SK-N-DZ (cell line): ENCODE data around the gene CLN5. TPM values are rescaled to one million over a fixed set of nuclear protein-coding genes. Genes with fewer than 3 reads are reported as not detected.
"Not testable (repeated sequence)": the region's sequence is repeated elsewhere in the genome, so short reads cannot be mapped to it uniquely, and the experiment has no call there.

ENCODE experiments used
- DNase-seq: peaks from one replicate; pipeline ENCODE4 v3.0.0-alpha.2; 2015; ENCODE audit warnings: low spot score
- polyA plus RNA-seq, 2 experiments: library from polyadenylated mRNA; depleted of rRNA; stranded (reverse); fragments of >200 nt; gene quantifications; 2 replicates each; pipeline ENCODE4 v1.2.3, GENCODE V29; 2014

CLN5 gene
- polyA plus RNA-seq (2014; cell fraction: cytosol; rRNA removed), result 15.8 and 18.0 TPM in 2 replicates
- 24.0 and 33.5 TPM in 2 replicates for polyA plus RNA-seq (2014; cell fraction: nucleus; rRNA removed)

DNA sequence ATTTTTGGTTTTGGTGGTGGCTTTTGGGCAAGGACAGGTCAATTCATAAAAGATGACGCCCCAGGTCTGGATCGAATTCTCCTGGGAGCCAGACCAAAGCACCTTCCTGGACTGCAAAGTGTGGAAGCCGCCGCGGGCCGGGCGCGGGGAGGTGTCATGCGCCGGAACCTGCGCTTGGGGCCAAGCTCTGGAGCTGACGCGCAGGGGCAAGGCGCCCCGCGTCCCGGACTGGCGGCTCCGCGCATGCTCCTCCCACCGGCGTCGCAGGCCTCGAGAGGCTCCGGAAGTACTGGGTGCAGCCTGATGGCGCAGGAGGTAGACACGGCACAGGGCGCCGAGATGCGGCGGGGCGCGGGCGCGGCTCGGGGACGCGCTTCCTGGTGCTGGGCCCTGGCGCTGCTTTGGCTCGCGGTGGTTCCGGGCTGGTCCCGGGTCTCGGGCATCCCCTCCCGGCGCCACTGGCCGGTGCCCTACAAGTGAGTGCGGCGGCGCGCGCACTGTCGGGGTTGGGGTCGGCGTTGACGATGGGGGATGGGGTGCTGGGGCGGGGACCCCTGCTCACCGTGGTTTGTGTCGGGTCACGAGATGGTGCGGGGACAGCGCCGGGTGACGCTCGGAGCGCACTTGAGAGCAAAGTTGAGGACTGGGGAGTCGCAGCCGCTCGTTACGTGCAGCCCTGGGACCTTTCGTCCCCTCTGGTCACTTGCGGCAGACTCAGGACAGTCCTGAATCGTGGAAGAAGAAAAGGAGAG is at the start of gene CLN5:
TSS of gene CLN5 (plus strand) at position 286 of the 752 bp plus-strand sequence. CDS start at position 304, 18 bp downstream.
- peak; percentile 90 for DNase-seq

GRCh38 chr13:76942363-76942762 is 49.5 kb upstream of the CLN5 start:
- no peak for DNase-seq

GRCh38 chr13:76943646-76944045 is 48.2 kb upstream of the CLN5 start:
- no peak for DNase-seq

- DNase-seq, result no peak
These were observed 47.4 kb upstream of the CLN5 start for GRCh38 chr13:76944456-76944855.

GRCh38 chr13:76948149-76948548 is 43.7 kb upstream of the CLN5 start, which contains the start of gene ACOD1:
Gene ACOD1 (plus strand): TSS chr13:76948511. CDS start chr13:76948559, 48 bp downstream.
- DNase-seq, result no peak

- no peak for DNase-seq
These were observed 41.8 kb upstream of the CLN5 start for GRCh38 chr13:76950101-76950500.

- no peak for DNase-seq
These were observed 37.9 kb upstream of the CLN5 start for GRCh38 chr13:76953968-76954367.

- no peak for DNase-seq
These were observed 37.3 kb upstream of the CLN5 start for GRCh38 chr13:76954538-76954937.

GRCh38 chr13:76955193-76955592 is 36.7 kb upstream of the CLN5 start:
- DNase-seq, result no peak

GRCh38 chr13:76955661-76956060 is 36.2 kb upstream of the CLN5 start:
- DNase-seq, result no peak

DNA sequence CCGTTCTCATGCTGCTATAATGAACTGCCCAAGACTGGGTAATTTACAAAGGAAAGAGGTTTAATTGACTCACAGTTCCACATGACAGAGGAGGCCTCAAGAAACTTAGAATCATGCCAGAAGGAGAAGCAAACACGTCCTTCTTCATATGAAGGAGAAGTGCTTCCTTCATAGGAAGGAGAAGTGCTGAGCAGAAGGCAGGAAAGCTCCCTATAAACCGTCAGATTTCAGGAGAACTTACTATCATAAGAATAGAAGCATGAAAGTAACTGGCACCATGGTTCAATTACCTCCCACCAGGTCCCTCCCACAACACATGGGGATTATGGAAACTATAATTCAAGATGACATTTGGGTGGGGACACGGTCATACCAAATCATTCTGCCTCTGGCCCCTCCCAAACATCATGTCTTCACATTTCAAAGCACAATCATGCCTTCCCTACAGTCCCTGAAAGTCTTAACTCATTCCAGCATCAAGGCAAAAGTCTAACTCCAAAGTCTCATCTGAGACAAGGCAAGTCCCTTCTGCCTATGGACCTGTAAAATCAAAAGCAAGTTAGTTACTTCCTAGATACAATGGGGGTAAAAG is 32.9 kb upstream of the CLN5 start:
- no peak for DNase-seq

- not testable (repeated sequence) for DNase-seq
These were observed 32.1 kb upstream of the CLN5 start for GRCh38 chr13:76959734-76960133.

DNA sequence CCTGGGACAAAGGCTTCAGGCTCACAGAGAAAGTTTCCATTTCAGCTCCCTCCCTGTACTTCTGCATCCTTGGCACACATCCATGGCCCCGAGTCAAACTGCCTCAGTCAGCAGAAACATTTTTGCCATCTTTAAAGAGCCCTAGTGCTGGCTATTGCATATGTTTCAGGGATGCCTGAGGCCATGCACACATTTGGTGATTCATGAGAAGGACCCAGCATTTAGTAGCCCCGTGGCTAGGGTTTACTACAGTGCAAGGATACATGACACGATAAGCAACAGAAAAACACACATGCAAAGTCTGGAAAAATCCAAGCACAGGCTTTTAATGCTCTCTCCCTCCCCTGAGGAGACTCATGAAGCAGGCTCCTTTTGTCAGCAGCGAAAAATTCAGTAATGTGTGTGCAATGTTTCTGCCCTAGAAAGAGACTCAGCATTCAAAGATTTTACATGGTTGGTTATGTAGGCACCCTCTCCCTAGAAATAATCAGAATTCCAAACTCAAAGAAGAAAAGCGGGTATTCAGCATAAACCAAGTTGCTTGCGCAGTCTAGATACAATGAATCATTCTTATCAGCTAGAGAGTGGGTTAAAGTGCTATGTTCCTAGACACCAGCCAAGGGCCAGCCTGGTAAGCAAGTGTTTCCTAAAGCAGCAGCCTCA is 26.0 kb upstream of the CLN5 start:
- DNase-seq, result no peak

DNA sequence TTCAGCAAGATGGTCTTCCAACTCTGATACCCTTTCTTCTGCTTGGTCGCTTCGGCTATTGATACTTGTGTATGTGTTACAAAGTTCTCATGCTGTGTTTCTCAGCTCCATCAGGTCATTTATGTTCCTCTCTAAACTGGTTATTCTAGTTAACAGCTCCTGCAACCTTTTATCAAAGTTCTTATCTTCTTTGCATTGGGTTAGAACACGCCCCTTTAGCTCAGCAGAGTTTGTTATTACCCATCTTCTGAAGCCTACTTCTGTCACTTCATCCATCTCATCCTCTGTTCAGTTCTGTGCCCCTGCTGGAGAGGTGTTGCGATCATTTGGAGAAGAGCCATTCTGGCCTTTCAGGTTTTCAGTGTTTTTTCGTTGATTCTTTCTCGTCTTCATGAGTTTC is 24.9 kb upstream of the CLN5 start:
- no peak for DNase-seq

DNA sequence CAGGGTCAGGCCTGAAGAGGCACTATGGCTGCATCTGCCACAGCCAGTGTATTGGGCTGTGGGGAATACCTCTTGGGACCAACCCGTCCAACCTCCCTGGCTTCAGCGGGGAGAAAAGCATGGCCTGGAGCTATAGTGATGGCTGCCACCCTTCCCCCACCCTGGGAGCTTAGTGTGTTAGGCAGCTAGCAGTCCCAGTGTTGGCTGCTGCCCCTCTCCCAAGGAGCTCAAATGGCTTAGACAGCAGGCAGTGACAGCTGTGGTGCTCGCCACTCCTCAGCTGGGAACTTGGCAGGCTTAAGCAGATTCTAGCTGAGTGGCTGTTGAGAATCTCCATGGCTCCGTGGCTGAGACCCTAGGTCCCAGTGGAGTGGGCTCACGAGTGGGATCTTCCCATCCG is 23.8 kb upstream of the CLN5 start:
- DNase-seq, result no peak

GRCh38 chr13:76969488-76970365 is 22.2 kb upstream of the CLN5 start:
- DNase-seq, result no peak

DNA sequence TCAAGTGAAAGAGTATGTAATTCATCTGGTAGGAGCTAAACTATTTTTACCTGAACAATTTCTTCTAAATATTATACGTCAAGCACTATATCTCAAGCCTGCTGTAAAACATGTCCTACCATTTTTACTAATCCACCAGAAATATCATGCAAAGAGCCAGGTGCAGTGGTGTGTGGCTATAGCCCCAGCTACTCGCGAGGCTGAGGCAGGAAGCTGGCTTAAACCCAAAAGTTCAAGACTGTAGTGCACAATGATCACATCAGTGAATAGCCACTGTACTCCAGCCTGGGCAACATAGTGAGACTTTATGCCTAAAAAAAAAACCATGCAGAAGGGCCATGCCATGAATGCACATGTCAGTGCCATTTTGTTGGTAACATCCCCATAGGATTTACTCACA is 20.7 kb upstream of the CLN5 start:
- DNase-seq, result no peak

GRCh38 chr13:76971851-76972829 is 19.7 kb upstream of the CLN5 start:
- DNase-seq, result no peak

DNA sequence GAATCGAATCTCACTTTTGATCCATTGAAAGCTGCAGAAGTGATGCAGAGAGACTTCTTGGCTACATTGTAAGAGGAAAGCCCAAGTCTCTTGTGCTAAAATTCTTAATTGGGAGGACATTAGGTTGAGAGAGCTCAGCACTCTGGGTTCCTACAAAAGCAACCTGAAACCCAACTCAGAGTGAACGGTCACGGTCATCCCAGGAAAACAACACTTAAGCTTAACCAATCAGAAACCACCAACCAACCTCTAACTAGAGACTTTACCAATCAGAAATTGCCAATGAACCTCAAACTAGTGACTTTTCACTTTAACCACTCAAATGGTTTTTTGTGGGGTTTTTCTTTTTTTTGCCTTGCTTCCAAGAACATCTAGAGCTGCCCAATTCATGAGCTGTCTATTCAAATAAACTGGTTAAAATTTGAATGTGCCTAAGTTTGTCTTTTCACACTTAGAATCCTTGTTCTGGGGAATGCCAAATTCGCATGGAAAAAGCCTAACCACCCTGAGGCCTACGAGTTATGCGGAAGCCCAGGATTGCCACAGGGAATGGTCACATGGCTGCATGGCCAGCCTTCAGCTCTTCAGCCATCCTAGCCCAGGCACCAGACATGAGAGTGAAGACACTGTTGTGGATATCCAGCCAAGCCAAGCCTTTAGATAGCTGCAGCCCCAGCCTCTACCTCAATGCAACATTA is 17.8 kb upstream of the CLN5 start:
- DNase-seq, result no peak

- peak; percentile 28 for DNase-seq
These were observed 17.3 kb upstream of the CLN5 start for GRCh38 chr13:76974618-76974975.
